HCT116 (cell line): ENCODE results near the gene LASP1. TPM values are rescaled to one million over a fixed set of nuclear protein-coding genes. Genes with fewer than 3 reads are reported as not detected.
"Not testable (repeated sequence)": the region's sequence is repeated elsewhere in the genome, so short reads cannot be mapped to it uniquely, and the experiment has no call there.

Experiments
- ATAC-seq: fragments of 200-7000 bp; cut with Tn5 transposase; 2 replicates; pipeline ENCODE4 v1.9.1; 2020; ENCODE audit warnings: mild to moderate bottlenecking, moderate library complexity
- BruUV-seq: library from RNA; stranded (reverse); fragments of 400-500 nt; replicated peaks from 2 replicates; lab custom pipeline; 2021; lab: Mats Ljungman, UMichigan
- CTCF ChIA-PET: fragments of 300-600 bp; sonication (Branson Sonifier 250); formaldehyde crosslinking; loops from one replicate; lab custom pipeline; 2021; ENCODE audit warnings: antibody characterized with exemption; lab: Charles Lee
- POLR2A ChIA-PET: fragments of 300-600, 350-600 bp; sonication (Branson Sonifier 250); formaldehyde crosslinking; loops from one replicate; lab custom pipeline; 2021; ENCODE audit warnings: antibody characterized with exemption; lab: Charles Lee
- RAD21 ChIA-PET, 2 experiments: fragments of 300-600 bp; sonication (Branson Sonifier 250); formaldehyde crosslinking; loops; one replicate each; lab custom pipeline; 2023; ENCODE audit warnings: low total read pairs in 2 of 2; ENCODE audit not compliant: uncharacterized antibody in 2 of 2, unreplicated experiment in 2 of 2, low non-redundant PET in 1 of 2; lab: Charles Lee
- DNase-seq: peaks from one replicate; pipeline ENCODE4 v3.0.0-alpha.2; 2010; ENCODE audit warnings: low read depth, low spot score
- H2AFZ ChIP-seq: fragments of 200-600 bp; shearing (Covaris generic), sonication (generic); 2 replicates; pipeline ENCODE4 v1.6.1; 2017; ENCODE audit warnings: low read depth, mixed run types, mixed read lengths, antibody characterized with exemption, low read length; ENCODE audit not compliant: poor library complexity, severe bottlenecking
- H3K27ac ChIP-seq: 2 replicates; pipeline ENCODE4 v1.5.1; 2012; ENCODE audit warnings: low read depth, low read length
- H3K27me3 ChIP-seq: fragments of 200-600 bp; sonication (generic); 2 replicates; pipeline ENCODE4 v1.6.1; 2016; ENCODE audit warnings: mixed run types, low read length, mixed read lengths; ENCODE audit not compliant: insufficient read depth
- H3K36me3 ChIP-seq, 2 experiments: fragments of 200-500 bp in 1 of 2; fragments of 200-600 bp in 1 of 2; sonication (Bioruptor generic) in 1 of 2; sonication (generic) in 1 of 2; 2 replicates each; pipeline versions ENCODE4 v1.5.1 to v1.6.1; 2014 to 2016; ENCODE audit warnings: low read length in 2 of 2, inconsistent platforms in 1 of 2, mixed read lengths in 1 of 2, mixed run types in 1 of 2; ENCODE audit not compliant: insufficient read depth in 2 of 2, control insufficient read depth in 1 of 2
- H3K4me1 ChIP-seq, 2 experiments: fragments of 200-600 bp in 1 of 2; sonication (generic) in 1 of 2; 2 replicates each; pipeline versions ENCODE4 v1.5.1 to v1.6.1; 2012 to 2017; ENCODE audit warnings: low read length in 2 of 2, inconsistent platforms in 1 of 2, mild to moderate bottlenecking in 1 of 2, mixed read lengths in 1 of 2, mixed run types in 1 of 2, moderate library complexity in 1 of 2; ENCODE audit not compliant: insufficient read depth in 2 of 2, control insufficient read depth in 1 of 2
- H3K4me2 ChIP-seq: fragments of 200-600 bp; sonication (generic); 2 replicates; pipeline ENCODE4 v1.6.1; 2017; ENCODE audit warnings: mixed run types, low read length, mixed read lengths
- H3K4me3 ChIP-seq, 2 experiments: fragments of 200-600 bp in 1 of 2; sonication (generic) in 1 of 2; replicated peaks in 1 of 2; 2 replicates each; pipeline ENCODE4 v1.5.1; 2011 to 2016; ENCODE audit warnings: low read length in 2 of 2, control low read depth in 1 of 2, low read depth in 1 of 2, mild to moderate bottlenecking in 1 of 2, mixed read lengths in 1 of 2, mixed run types in 1 of 2
- H3K79me2 ChIP-seq: fragments of 200-600 bp; sonication (generic); 2 replicates; pipeline ENCODE4 v1.6.1; 2017; ENCODE audit warnings: mild to moderate bottlenecking, mixed run types, low read length, moderate library complexity, mixed read lengths; ENCODE audit not compliant: insufficient read depth
- H3K9ac ChIP-seq: fragments of 200-600 bp; sonication (generic); 2 replicates; pipeline ENCODE4 v1.6.1; 2016; ENCODE audit warnings: low read length, mixed read lengths
- H3K9me2 ChIP-seq: fragments of 200-600 bp; sonication (generic), shearing (Covaris generic); 2 replicates; pipeline ENCODE4 v1.6.1; 2017; ENCODE audit warnings: mixed run types, mild to moderate bottlenecking, moderate library complexity; ENCODE audit not compliant: insufficient read depth
- H3K9me3 ChIP-seq, 2 experiments: fragments of 200-500 bp in 1 of 2; fragments of 200-600 bp in 1 of 2; sonication (Bioruptor generic) in 1 of 2; sonication (generic) in 1 of 2; 2 replicates each; pipeline ENCODE4 v1.6.1; 2014 to 2017; ENCODE audit warnings: low read length in 2 of 2, mixed read lengths in 2 of 2, inconsistent platforms in 1 of 2, low read depth in 1 of 2, mild to moderate bottlenecking in 1 of 2, mixed run types in 1 of 2, moderate library complexity in 1 of 2; ENCODE audit not compliant: control insufficient read depth in 1 of 2, insufficient read depth in 1 of 2
- H4K20me1 ChIP-seq: fragments of 200-600 bp; sonication (generic), shearing (Covaris generic); 2 replicates; pipeline ENCODE4 v1.6.1; 2017; ENCODE audit warnings: mixed run types, mild to moderate bottlenecking, moderate library complexity; ENCODE audit not compliant: insufficient read depth
- EGR1 ChIP-seq: IDR thresholded peaks from 2 replicates; pipeline ENCODE4 v1.6.1; 2012; ENCODE audit warnings: low read depth
- ELF1 ChIP-seq: IDR thresholded peaks from 2 replicates; pipeline ENCODE4 v1.6.1; 2012; ENCODE audit warnings: low read depth, borderline replicate concordance
- EZH2 ChIP-seq: fragments of 200-600 bp; sonication (generic); IDR thresholded peaks from 2 replicates; pipeline ENCODE4 v1.6.1; 2017; ENCODE audit warnings: antibody characterized with exemption, mixed run types
- FOSL1 ChIP-seq: IDR thresholded peaks from 2 replicates; pipeline ENCODE4 v1.6.1; 2012; ENCODE audit warnings: low read depth
- JUND ChIP-seq: IDR thresholded peaks from 2 replicates; pipeline ENCODE4 v1.6.1; 2012
- MAX ChIP-seq: IDR thresholded peaks from 2 replicates; pipeline ENCODE4 v1.6.1; 2012
- RAD21 ChIP-seq: IDR thresholded peaks from 2 replicates; pipeline ENCODE4 v1.6.1; 2012; ENCODE audit warnings: low read depth, mild to moderate bottlenecking
- ZFX ChIP-seq: fragments of 450-650 bp; IDR thresholded peaks from 2 replicates; pipeline ENCODE4 v1.6.1; 2017
- ZNF274 ChIP-seq: fragments of 200-500 bp; sonication (Bioruptor generic); IDR thresholded peaks from 2 replicates; pipeline ENCODE4 v1.6.1; 2014; ENCODE audit warnings: mild to moderate bottlenecking, low read depth, low read length, inconsistent platforms
- intact Hi-C: fragments of 100-400 bp; cut with micrococcal nuclease; formaldehyde crosslinking; loops from 2 replicates; pipeline ENCODE4 v1.10.0; 2022
- total RNA-seq: library from RNA; stranded (reverse); gene quantifications from one replicate; pipeline ENCODE4 v1.2.1, GENCODE V29; 2021; ENCODE audit not compliant: unreplicated experiment

The LASP1 gene
- total RNA-seq, 1 experiment from 2014 or later: 149 TPM

- no peak for TF ChIP-seq ZNF274
- peak; percentile 57 for TF ChIP-seq EGR1
- peak; percentile 80 for TF ChIP-seq ZFX
- peak; percentile 94 for TF ChIP-seq ELF1
- TF ChIP-seq FOSL1: peak; percentile 10; the same call in 1 of the 2 replicates
- TF ChIP-seq RAD21: peak; percentile 17; the same call in 1 of the 2 replicates
- no peak for TF ChIP-seq EZH2
- peak; percentile 56; the same call in 1 of the 2 replicates for TF ChIP-seq JUND
Measured at GRCh38 chr17:38853292-38854219, 16.3 kb upstream of the LASP1 start, which contains the start of gene RPL23 (continued).

GRCh38 chr17:38855101-38855714 is 14.7 kb upstream of the LASP1 start:
- POLR2A ChIA-PET: interaction anchor here (1.8 to 4.5 kb wide), 6 partner anchors 8 to 298 kb away, joined by 12 to 55 read pairs (median 17); partner anchors contain the start of gene LASP1
- H2AFZ ChIP-seq: not testable (repeated sequence)

More at GRCh38 chr17:38855101-38855714, 14.7 kb upstream of the LASP1 start:
- RAD21 ChIA-PET, H3K27me3 ChIP-seq, BruUV-seq, H3K9me3 ChIP-seq, DNase-seq, H3K9me2 ChIP-seq, intact Hi-C loops: not testable (repeated sequence)
- Histone ChIP-seq H3K36me3 (peaks cover 24 to 30% of the 10 kb centered on the region in 2 experiments), H3K9ac (peak overlapping the region; percentile 92), H3K4me1 (peaks cover 19 to 44% of the 10 kb centered on the region in 2 experiments; a peak in 3 of 4 replicates), H4K20me1 (peaks cover 25% of the 10 kb centered on the region; the same call in 1 of the 2 replicates), H3K27ac (peak overlapping the region; percentile 85), H3K79me2 (peaks cover 34% of the 10 kb centered on the region), H3K4me3 (peak overlapping the region; percentile 67 to 99), H3K4me2 (peak overlapping the region; percentile 89)
- TF ChIP-seq MAX: 0 out of 2 replicates have a peak, but pooled peaks have one; percentile 19
- CTCF ChIA-PET: interaction anchor here (0.9 to 1.6 kb wide), 5 partner anchors 14 to 309 kb away, joined by 3 to 4 read pairs (median 3); partner anchors contain the start of gene LASP1
- ATAC-seq: peak; percentile 5; the same call in 1 of the 2 replicates
